SK-N-SH (cell line): ENCODE results near the gene SPAAR. TPM values are rescaled to one million over a fixed set of nuclear protein-coding genes. Genes with fewer than 3 reads are reported as not detected.

ENCODE experiments used
- CTCF ChIA-PET: fragments of 300-600, 350-600 bp; formaldehyde crosslinking; extraction: SDS; loops from one replicate; lab custom pipeline; 2021; lab: Yijun Ruan, JAX
- POLR2A ChIA-PET: fragments of 350-600 bp; sonication (Branson Sonifier 250); formaldehyde crosslinking; extraction: SDS; loops from one replicate; lab custom pipeline; 2020; ENCODE audit warnings: antibody characterized with exemption, inconsistent platforms; lab: Yijun Ruan, JAX
- DNase-seq: peaks from one replicate; pipeline ENCODE4 v3.0.0; 2012
- H2AFZ ChIP-seq: fragments of 200-600 bp; sonication (generic); 2 replicates; pipeline ENCODE4 v1.8.1; 2016; ENCODE audit warnings: antibody characterized with exemption, mild to moderate bottlenecking, low read depth
- H3F3A ChIP-seq: fragments of 200-600 bp; sonication (generic); replicated peaks from 2 replicates; pipeline ENCODE3; 2016; ENCODE audit warnings: antibody characterized with exemption, mild to moderate bottlenecking; ENCODE audit not compliant: insufficient read depth
- H3K27ac ChIP-seq, 2 experiments: fragments of 200-500 bp in 1 of 2; fragments of 200-600 bp in 1 of 2; sonication (Bioruptor generic) in 1 of 2; sonication (generic), shearing (Covaris generic) in 1 of 2; 2 replicates each; pipeline versions ENCODE4 v1.5.1 to v1.6.1; 2014 to 2016; ENCODE audit warnings: low read depth in 2 of 2, inconsistent platforms in 1 of 2, low read length in 1 of 2, mild to moderate bottlenecking in 1 of 2, mixed read lengths in 1 of 2
- H3K27me3 ChIP-seq: fragments of 200-600 bp; sonication (generic), shearing (Covaris generic); 2 replicates; pipeline ENCODE4 v1.6.1; 2016; ENCODE audit warnings: mixed run types; ENCODE audit not compliant: insufficient read depth
- H3K36me3 ChIP-seq, 2 experiments: fragments of 200-500 bp in 1 of 2; fragments of 200-600 bp in 1 of 2; sonication (Bioruptor generic) in 1 of 2; sonication (generic) in 1 of 2; replicated peaks in 1 of 2; 2 replicates each; pipeline versions ENCODE3 to v1.5.1; 2014 to 2016; ENCODE audit warnings: low read length in 1 of 2, mild to moderate bottlenecking in 1 of 2; ENCODE audit not compliant: insufficient read depth in 2 of 2, control insufficient read depth in 1 of 2
- H3K4me1 ChIP-seq, 2 experiments: fragments of 200-500 bp in 1 of 2; fragments of 200-600 bp in 1 of 2; sonication (Bioruptor generic) in 1 of 2; sonication (generic), shearing (Covaris generic) in 1 of 2; 2 replicates each; pipeline versions ENCODE4 v1.5.1 to v1.6.1; 2014 to 2016; ENCODE audit warnings: low read depth in 1 of 2, low read length in 1 of 2, mixed run types in 1 of 2; ENCODE audit not compliant: insufficient read depth in 2 of 2, control insufficient read depth in 1 of 2
- H3K4me2 ChIP-seq: fragments of 200-600 bp; sonication (generic), shearing (Covaris generic); 2 replicates; pipeline ENCODE4 v1.6.1; 2017; ENCODE audit warnings: mixed run types
- H3K4me3 ChIP-seq, 2 experiments: fragments of 200-500 bp in 1 of 2; fragments of 200-600 bp in 1 of 2; sonication (Bioruptor generic) in 1 of 2; sonication (generic), shearing (Covaris generic) in 1 of 2; 2 replicates each; pipeline versions ENCODE4 v1.5.1 to v1.8.1; 2014 to 2016; ENCODE audit warnings: low read depth in 2 of 2, inconsistent platforms in 1 of 2, low read length in 1 of 2, mild to moderate bottlenecking in 1 of 2, mixed read lengths in 1 of 2, moderate library complexity in 1 of 2
- H3K79me2 ChIP-seq: fragments of 200-600 bp; sonication (generic); 2 replicates; pipeline ENCODE4 v1.8.1; 2017; ENCODE audit warnings: mild to moderate bottlenecking; ENCODE audit not compliant: insufficient read depth
- H3K9ac ChIP-seq: fragments of 200-600 bp; sonication (generic); 2 replicates; pipeline ENCODE4 v1.6.1; 2017; ENCODE audit warnings: mixed run types
- H3K9me2 ChIP-seq: fragments of 200-600 bp; sonication (generic); 2 replicates; pipeline ENCODE4 v1.6.1; 2017; ENCODE audit warnings: mixed run types
- H3K9me3 ChIP-seq: fragments of 200-600 bp; sonication (generic); 2 replicates; pipeline ENCODE4 v1.6.1; 2017; ENCODE audit warnings: mixed run types, mild to moderate bottlenecking, moderate library complexity
- H4K20me1 ChIP-seq: fragments of 200-600 bp; sonication (generic); 2 replicates; pipeline ENCODE4 v1.6.1; 2017; ENCODE audit warnings: mild to moderate bottlenecking, mixed run types; ENCODE audit not compliant: insufficient read depth
- CHD2 ChIP-seq: fragments of 150-350 bp; IDR thresholded peaks from 2 replicates; pipeline ENCODE4 v1.6.1; 2018; ENCODE audit warnings: low read length; ENCODE audit not compliant: partially characterized antibody
- FOSL2 ChIP-seq: IDR thresholded peaks from 2 replicates; pipeline ENCODE4 v1.4.0; 2012; ENCODE audit warnings: low read depth, mild to moderate bottlenecking, moderate library complexity, borderline replicate concordance
- FOXM1 ChIP-seq: IDR thresholded peaks from 2 replicates; pipeline ENCODE4 v1.4.0; 2012; ENCODE audit warnings: low read depth, mild to moderate bottlenecking
- GABPA ChIP-seq: IDR thresholded peaks from 2 replicates; pipeline ENCODE4 v1.4.0; 2012; ENCODE audit warnings: low read depth, mild to moderate bottlenecking
- GATA2 ChIP-seq: sonication (generic); formaldehyde crosslinking; IDR thresholded peaks from 2 replicates; pipeline ENCODE4 v1.5.0; 2020; ENCODE audit warnings: mild to moderate bottlenecking, missing genetic modification reagents
- IRF3 ChIP-seq: fragments of 150-350 bp; IDR thresholded peaks from 2 replicates; pipeline ENCODE4 v1.6.1; 2016; ENCODE audit warnings: mild to moderate bottlenecking, low read depth, low read length
- MEF2A ChIP-seq: IDR thresholded peaks from 2 replicates; pipeline ENCODE4 v1.4.0; 2012; ENCODE audit warnings: low read depth, borderline replicate concordance
- MXI1 ChIP-seq: IDR thresholded peaks from 2 replicates; pipeline ENCODE4 v1.6.1; 2012; ENCODE audit warnings: mild to moderate bottlenecking, low read depth, low read length, improper control_type of control experiment
- NFIC ChIP-seq: IDR thresholded peaks from 2 replicates; pipeline ENCODE4 v1.4.0; 2012; ENCODE audit warnings: borderline replicate concordance
- NRF1 ChIP-seq: IDR thresholded peaks from 2 replicates; pipeline ENCODE4 v1.6.1; 2012; ENCODE audit warnings: low read depth, mild to moderate bottlenecking, low read length
- RAD21 ChIP-seq: IDR thresholded peaks from 2 replicates; pipeline ENCODE4 v1.6.1; 2012; ENCODE audit warnings: mild to moderate bottlenecking, low read length
- RCOR1 ChIP-seq: fragments of 150-350 bp; IDR thresholded peaks from 2 replicates; pipeline ENCODE4 v1.6.1; 2017; ENCODE audit warnings: antibody characterized with exemption, low read length
- RFX5 ChIP-seq: IDR thresholded peaks from 2 replicates; pipeline ENCODE4 v1.6.1; 2012; ENCODE audit warnings: mild to moderate bottlenecking, improper control_type of control experiment, low read length
- RXRA ChIP-seq: IDR thresholded peaks from 2 replicates; pipeline ENCODE4 v1.4.0; 2012; ENCODE audit warnings: low read depth, mild to moderate bottlenecking, borderline replicate concordance
- TAF1 ChIP-seq: IDR thresholded peaks from 2 replicates; pipeline ENCODE4 v1.6.1; 2012; ENCODE audit warnings: low read depth, mild to moderate bottlenecking, low read length, moderate library complexity, borderline replicate concordance
- TCF12 ChIP-seq: IDR thresholded peaks from 2 replicates; pipeline ENCODE4 v1.4.0; 2012
- WGBS: methylation state at CpG from one replicate; pipeline ENCODE4 v1.1.6; 2017; ENCODE audit warnings: low lambda C conversion rate; 5-methylcytosine and 5-hydroxymethylcytosine counted together
- polyA plus RNA-seq, 3 experiments: library from polyadenylated mRNA; depleted of rRNA; stranded (reverse); fragments of >200 nt; gene quantifications; 2 replicates each; pipeline ENCODE4 v1.2.3, GENCODE V29; 2012
- TF ChIP-seq, protein P1 (sequence below): IDR thresholded peaks from 2 replicates; pipeline ENCODE4 v1.4.0; 2012; ENCODE audit warnings: low read depth, borderline replicate concordance
- TF ChIP-seq, protein P2 (sequence below): fragments of 150-350 bp; IDR thresholded peaks from 2 replicates; pipeline ENCODE4 v1.6.1; 2017; ENCODE audit warnings: antibody characterized with exemption, low read length, low read depth, borderline replicate concordance

SPAAR gene
- polyA plus RNA-seq, 1 of the 3 experiments (the other 2 are of a cell fraction): 0.13 TPM

- TF ChIP-seq MXI1: no peak
- no peak for TF ChIP-seq TAF1
Observed at GRCh38 chr9:35915681-35916294, 6.5 kb downstream of the SPAAR start (continued).

- H3K4me2 ChIP-seq: no peak overlapping the region
- DNase-seq: no peak
- H3K9me3 ChIP-seq: no peaks in the 10 kb centered on the region
- no peaks in the 10 kb centered on the region for H3K36me3 ChIP-seq
- ChIA-PET POLR2A (no interaction called here), CTCF (interaction anchor here (2.1 kb wide), 1 partner anchor 28 kb away, joined by 10 read pairs; no protein-coding TSS in a partner anchor)
- no peaks in the 10 kb centered on the region for H4K20me1 ChIP-seq
- no peak for TF ChIP-seq NRF1
- TF ChIP-seq FOXM1: no peak
- TF ChIP-seq NFIC: no peak
- TF ChIP-seq, protein P1, sequence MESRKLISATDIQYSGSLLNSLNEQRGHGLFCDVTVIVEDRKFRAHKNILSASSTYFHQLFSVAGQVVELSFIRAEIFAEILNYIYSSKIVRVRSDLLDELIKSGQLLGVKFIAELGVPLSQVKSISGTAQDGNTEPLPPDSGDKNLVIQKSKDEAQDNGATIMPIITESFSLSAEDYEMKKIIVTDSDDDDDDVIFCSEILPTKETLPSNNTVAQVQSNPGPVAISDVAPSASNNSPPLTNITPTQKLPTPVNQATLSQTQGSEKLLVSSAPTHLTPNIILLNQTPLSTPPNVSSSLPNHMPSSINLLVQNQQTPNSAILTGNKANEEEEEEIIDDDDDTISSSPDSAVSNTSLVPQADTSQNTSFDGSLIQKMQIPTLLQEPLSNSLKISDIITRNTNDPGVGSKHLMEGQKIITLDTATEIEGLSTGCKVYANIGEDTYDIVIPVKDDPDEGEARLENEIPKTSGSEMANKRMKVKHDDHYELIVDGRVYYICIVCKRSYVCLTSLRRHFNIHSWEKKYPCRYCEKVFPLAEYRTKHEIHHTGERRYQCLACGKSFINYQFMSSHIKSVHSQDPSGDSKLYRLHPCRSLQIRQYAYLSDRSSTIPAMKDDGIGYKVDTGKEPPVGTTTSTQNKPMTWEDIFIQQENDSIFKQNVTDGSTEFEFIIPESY: no peak
- no peak for TF ChIP-seq RFX5
- TF ChIP-seq RXRA: no peak
- TF ChIP-seq TCF12: no peak
- no peak for TF ChIP-seq FOSL2
- no peak for TF ChIP-seq RCOR1
- TF ChIP-seq GATA2 (CRISPR knock-in tag): no peak
- TF ChIP-seq TAF1: no peak
- no peak for TF ChIP-seq CHD2
- TF ChIP-seq IRF3: no peak
- TF ChIP-seq RAD21: no peak
- TF ChIP-seq MEF2A: no peak
- no peak for TF ChIP-seq MXI1
- TF ChIP-seq, protein P2, sequence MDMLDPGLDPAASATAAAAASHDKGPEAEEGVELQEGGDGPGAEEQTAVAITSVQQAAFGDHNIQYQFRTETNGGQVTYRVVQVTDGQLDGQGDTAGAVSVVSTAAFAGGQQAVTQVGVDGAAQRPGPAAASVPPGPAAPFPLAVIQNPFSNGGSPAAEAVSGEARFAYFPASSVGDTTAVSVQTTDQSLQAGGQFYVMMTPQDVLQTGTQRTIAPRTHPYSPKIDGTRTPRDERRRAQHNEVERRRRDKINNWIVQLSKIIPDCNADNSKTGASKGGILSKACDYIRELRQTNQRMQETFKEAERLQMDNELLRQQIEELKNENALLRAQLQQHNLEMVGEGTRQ: no peak
- TF ChIP-seq GABPA: no peak
- no peak overlapping the region for H3K27ac ChIP-seq
- H3K9ac ChIP-seq: no peak overlapping the region
- no peaks in the 10 kb centered on the region for H3K9me2 ChIP-seq
- no peaks in the 10 kb centered on the region for H3K27me3 ChIP-seq
- WGBS: 94% methylated on average over 2 of the region's 4 CpGs
- no peaks in the 10 kb centered on the region for H3K79me2 ChIP-seq
- H2AFZ ChIP-seq: no peak overlapping the region
- peaks cover 0 to 7% of the 10 kb centered on the region in 2 experiments; a peak in 1 of 4 replicates for H3K4me1 ChIP-seq
- H3K4me3 ChIP-seq: no peak overlapping the region
- H3F3A ChIP-seq: peaks cover 21% of the 10 kb centered on the region
Observed at GRCh38 chr9:35917261-35917660, 8.0 kb downstream of the SPAAR start.
